Activated CD4-positive, CD25-positive, alpha-beta regulatory T cell treated with anti-CD3 and anti-CD28 coated beads, Interleukin-2, amount 50 U/mL, for 16 hours (primary cell): ENCODE measurements around the gene JCAD.
"Not testable (repeated sequence)": the region's sequence is repeated elsewhere in the genome, so short reads cannot be mapped to it uniquely, and the experiment has no call there.

Experiments used
- DNase-seq: peaks from one replicate; pipeline ENCODE4 v3.0.0-alpha.2; 2020; ENCODE audit warnings: low read depth, low spot score

JCAD gene

GRCh38 chr10:30026578-30026977, 32.8 kb downstream of the JCAD start:
- no peak for DNase-seq

- DNase-seq: no peak
These were observed 33.3 kb downstream of the JCAD start for GRCh38 chr10:30026080-30026479.

GRCh38 chr10:30025428-30025827, 34.0 kb downstream of the JCAD start:
- not testable (repeated sequence) for DNase-seq

- no peak for DNase-seq
These were observed 36.8 kb downstream of the JCAD start for GRCh38 chr10:30022590-30022989.

- DNase-seq: no peak
These were observed 39.9 kb downstream of the JCAD start for GRCh38 chr10:30019468-30019867.

- no peak for DNase-seq
These were observed 40.9 kb downstream of the JCAD start for GRCh38 chr10:30018496-30018895.

GRCh38 chr10:30017966-30018365, 41.4 kb downstream of the JCAD start:
- DNase-seq: no peak

- DNase-seq: no peak
These were observed 41.8 kb downstream of the JCAD start for GRCh38 chr10:30017556-30017955.

GRCh38 chr10:30014511-30014910, 44.9 kb downstream of the JCAD start:
- DNase-seq: no peak

GRCh38 chr10:30013757-30014156, 45.6 kb downstream of the JCAD start:
- DNase-seq: no peak

- no peak for DNase-seq
These were observed 47.3 kb downstream of the JCAD start for GRCh38 chr10:30011956-30012647.

- DNase-seq: no peak
These were observed 48.0 kb downstream of the JCAD start for GRCh38 chr10:30011396-30011795.

- DNase-seq: no peak
These were observed 52.0 kb downstream of the JCAD start for GRCh38 chr10:30007406-30007805.

- no peak for DNase-seq
These were observed 53.0 kb downstream of the JCAD start for GRCh38 chr10:30006410-30006809.

GRCh38 chr10:30005116-30005515, 54.3 kb downstream of the JCAD start:
- DNase-seq: not testable (repeated sequence)

- peak; percentile 15 for DNase-seq
These were observed 56.7 kb downstream of the JCAD start for GRCh38 chr10:30002426-30003266.

- DNase-seq: no peak
These were observed 58.4 kb downstream of the JCAD start for GRCh38 chr10:30000802-30001571.

- peak; percentile 31 for DNase-seq
These were observed 61.1 kb downstream of the JCAD start for GRCh38 chr10:29998142-29998808.

- no peak for DNase-seq
These were observed 64.6 kb downstream of the JCAD start for GRCh38 chr10:29994811-29995210.

GRCh38 chr10:29993319-29993915, 66.0 kb downstream of the JCAD start:
- no peak for DNase-seq

- no peak for DNase-seq
These were observed 66.5 kb downstream of the JCAD start for GRCh38 chr10:29992914-29993313.
